Liver (tissue), 9 donors: ENCODE results near the gene KIF24. TPM values are rescaled to one million over a fixed set of nuclear protein-coding genes. Genes with fewer than 3 reads are reported as not detected.

Experiments
- DNase-seq: peaks from one replicate; pipeline ENCODE4 v3.0.0-alpha.2; 2017; ENCODE audit warnings: low spot score
- H3K27ac ChIP-seq, 2 donors: one replicate each; pipeline ENCODE4 v1.7.0; 2013; ENCODE audit warnings: inconsistent platforms in 2 of 2, low read length in 2 of 2, control low read depth in 1 of 2, low read depth in 1 of 2, mild to moderate bottlenecking in 1 of 2
- H3K27me3 ChIP-seq, 4 donors: one replicate each; pipeline versions ENCODE4 v1.6.1 to v1.7.0; 2013; ENCODE audit warnings: low read length in 3 of 4, inconsistent platforms in 1 of 4, mild to moderate bottlenecking in 1 of 4, moderate library complexity in 1 of 4; ENCODE audit not compliant: control insufficient read depth in 4 of 4, insufficient read depth in 4 of 4
- H3K36me3 ChIP-seq, 4 donors: one replicate each; pipeline versions ENCODE4 v1.6.1 to v1.7.0; 2013; ENCODE audit warnings: low read length in 3 of 4, mild to moderate bottlenecking in 3 of 4, low read depth in 1 of 4, moderate library complexity in 1 of 4; ENCODE audit not compliant: control insufficient read depth in 4 of 4, insufficient read depth in 3 of 4
- H3K4me1 ChIP-seq, 4 donors: one replicate each; pipeline versions ENCODE4 v1.6.1 to v1.7.0; 2013; ENCODE audit warnings: low read length in 3 of 4, mild to moderate bottlenecking in 3 of 4, moderate library complexity in 1 of 4; ENCODE audit not compliant: control insufficient read depth in 4 of 4, insufficient read depth in 4 of 4
- H3K4me3 ChIP-seq, 3 donors: one replicate each; pipeline versions ENCODE4 v1.6.1 to v1.7.0; 2013; ENCODE audit warnings: low read length in 3 of 3, control low read depth in 1 of 3, low read depth in 1 of 3, mild to moderate bottlenecking in 1 of 3
- H3K9ac ChIP-seq, 2 donors: one replicate each; pipeline ENCODE4 v1.7.0; 2013; ENCODE audit warnings: low read length in 2 of 2, mild to moderate bottlenecking in 2 of 2, moderate library complexity in 2 of 2, control low read depth in 1 of 2, low read depth in 1 of 2
- H3K9me3 ChIP-seq, 4 donors: one replicate each; pipeline versions ENCODE4 v1.6.1 to v1.7.0; 2013; ENCODE audit warnings: low read length in 3 of 4; ENCODE audit not compliant: control insufficient read depth in 4 of 4
- CTCF ChIP-seq: fragments of 150-350 bp; IDR thresholded peaks from 2 replicates; pipeline ENCODE4 v1.5.1; 2017; ENCODE audit warnings: improper control_type of control experiment, low read depth, low read length; ENCODE audit not compliant: missing input control
- EGR1 ChIP-seq, 2 donors: IDR thresholded peaks; 2 replicates each; pipeline ENCODE4 v1.6.1; 2016 to 2018; ENCODE audit warnings: antibody characterized with exemption in 2 of 2, low read depth in 2 of 2
- FOXA1 ChIP-seq: IDR thresholded peaks from 2 replicates; pipeline ENCODE4 v1.6.1; 2016; ENCODE audit warnings: antibody characterized with exemption
- FOXA2 ChIP-seq: IDR thresholded peaks from 2 replicates; pipeline ENCODE4 v1.6.1; 2016; ENCODE audit warnings: antibody characterized with exemption
- GABPA ChIP-seq, 2 donors: IDR thresholded peaks in 1 of 2; conservative IDR thresholded peaks in 1 of 2; 2 replicates each; pipeline ENCODE4 v1.6.1; 2016; ENCODE audit warnings: antibody characterized with exemption in 2 of 2, mild to moderate bottlenecking in 1 of 2, moderate library complexity in 1 of 2
- HNF4A ChIP-seq, 2 donors: conservative IDR thresholded peaks; 2 replicates each; pipeline ENCODE4 v1.6.1; 2016; ENCODE audit warnings: antibody characterized with exemption in 2 of 2, mild to moderate bottlenecking in 2 of 2
- HNF4G ChIP-seq: IDR thresholded peaks from 2 replicates; pipeline ENCODE4 v1.6.1; 2016; ENCODE audit warnings: antibody characterized with exemption
- JUND ChIP-seq, 2 donors: IDR thresholded peaks; 2 replicates each; pipeline ENCODE4 v1.6.1; 2016; ENCODE audit warnings: antibody characterized with exemption in 2 of 2
- NR2F2 ChIP-seq: IDR thresholded peaks from 2 replicates; pipeline ENCODE4 v1.6.1; 2016; ENCODE audit warnings: antibody characterized with exemption
- RAD21 ChIP-seq, 2 donors: IDR thresholded peaks; 2 replicates each; pipeline ENCODE4 v1.6.1; 2016; ENCODE audit warnings: antibody characterized with exemption in 2 of 2, mild to moderate bottlenecking in 2 of 2
- RXRA ChIP-seq, 2 donors: IDR thresholded peaks; 2 replicates each; pipeline ENCODE4 v1.6.1; 2017 to 2018; ENCODE audit warnings: antibody characterized with exemption in 2 of 2, mild to moderate bottlenecking in 1 of 2
- SP1 ChIP-seq: IDR thresholded peaks from 2 replicates; pipeline ENCODE4 v1.6.1; 2018; ENCODE audit warnings: antibody characterized with exemption, mild to moderate bottlenecking
- TAF1 ChIP-seq: conservative IDR thresholded peaks from 2 replicates; pipeline ENCODE4 v1.6.1; 2016; ENCODE audit warnings: antibody characterized with exemption, mild to moderate bottlenecking
- YY1 ChIP-seq: IDR thresholded peaks from 2 replicates; pipeline ENCODE4 v1.6.1; 2016; ENCODE audit warnings: antibody characterized with exemption, mild to moderate bottlenecking
- WGBS: extraction: QIAGEN DNeasy Blood & Tissue Kit; methylation state at CpG from one replicate; pipeline ENCODE4 v1.1.7; 2013; 5-methylcytosine and 5-hydroxymethylcytosine counted together
- polyA plus RNA-seq, 2 donors: library from polyadenylated mRNA; stranded (reverse) in 1 of 2; unstranded in 1 of 2; fragments of 200-250 nt in 1 of 2; fragments of >200 nt in 1 of 2; fragmentation: Nextera tagmentation in 1 of 2; extraction: Ambion mirVana in 1 of 2; gene quantifications; one replicate each; pipeline versions ENCODE4 v1.2.1 to v1.2.3, GENCODE V29; 2013 to 2015
- total RNA-seq, 2 donors: library from RNA; depleted of rRNA; stranded (reverse); fragments of >200 nt; gene quantifications; one replicate each; pipeline ENCODE4 v1.2.3, GENCODE V29; 2014
- TF ChIP-seq, protein P1 (sequence below): IDR thresholded peaks from 2 replicates; pipeline ENCODE4 v1.6.1; 2016; ENCODE audit warnings: antibody characterized with exemption
- TF ChIP-seq, protein P2 (sequence below): IDR thresholded peaks from 2 replicates; pipeline ENCODE4 v1.6.1; 2016; ENCODE audit warnings: antibody characterized with exemption
- TF ChIP-seq, protein P3 (sequence below): IDR thresholded peaks from 2 replicates; pipeline ENCODE4 v1.6.1; 2016; ENCODE audit warnings: antibody characterized with exemption, mild to moderate bottlenecking
- TF ChIP-seq, protein P4 (sequence below): IDR thresholded peaks from 2 replicates; pipeline ENCODE4 v1.6.1; 2016; ENCODE audit warnings: antibody characterized with exemption
- donor health status: healthy.
- donor health status: healthy.
- donor health status: healthy.
- donor health status: healthy.
- donor health status: healthy.

KIF24 gene
- total and polyA plus RNA-seq, 4 donors: 0.13 to 4.1 (median 0.20) TPM

DNA sequence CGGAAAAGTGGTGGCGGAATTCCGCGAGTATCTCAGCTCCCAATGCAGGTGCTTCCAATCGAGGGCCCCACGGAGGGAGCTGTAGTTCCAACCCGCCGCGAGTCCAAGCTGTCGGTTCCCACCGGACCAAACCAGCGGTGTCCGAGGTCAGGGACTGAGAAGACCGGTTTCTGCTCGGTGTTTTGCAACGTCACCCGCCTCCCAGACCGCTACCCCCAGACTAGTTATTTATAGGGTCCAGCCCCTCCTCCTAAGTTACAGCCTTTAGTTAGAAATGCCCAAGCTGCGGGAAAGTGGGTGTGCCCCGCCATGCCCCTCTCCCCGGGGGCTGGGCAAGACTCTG, 48.3 kb upstream of the KIF24 start:
- peak overlapping the region; percentile 60 to 82 (median 76) for H3K4me3 ChIP-seq
- DNase-seq: no peak
- H3K27me3 ChIP-seq: no peaks in the 10 kb centered on the region
- peak overlapping the region; percentile 57 to 80 for H3K27ac ChIP-seq
- H3K9ac ChIP-seq: peak overlapping the region; percentile 41 to 68
- TF ChIP-seq, protein P1, sequence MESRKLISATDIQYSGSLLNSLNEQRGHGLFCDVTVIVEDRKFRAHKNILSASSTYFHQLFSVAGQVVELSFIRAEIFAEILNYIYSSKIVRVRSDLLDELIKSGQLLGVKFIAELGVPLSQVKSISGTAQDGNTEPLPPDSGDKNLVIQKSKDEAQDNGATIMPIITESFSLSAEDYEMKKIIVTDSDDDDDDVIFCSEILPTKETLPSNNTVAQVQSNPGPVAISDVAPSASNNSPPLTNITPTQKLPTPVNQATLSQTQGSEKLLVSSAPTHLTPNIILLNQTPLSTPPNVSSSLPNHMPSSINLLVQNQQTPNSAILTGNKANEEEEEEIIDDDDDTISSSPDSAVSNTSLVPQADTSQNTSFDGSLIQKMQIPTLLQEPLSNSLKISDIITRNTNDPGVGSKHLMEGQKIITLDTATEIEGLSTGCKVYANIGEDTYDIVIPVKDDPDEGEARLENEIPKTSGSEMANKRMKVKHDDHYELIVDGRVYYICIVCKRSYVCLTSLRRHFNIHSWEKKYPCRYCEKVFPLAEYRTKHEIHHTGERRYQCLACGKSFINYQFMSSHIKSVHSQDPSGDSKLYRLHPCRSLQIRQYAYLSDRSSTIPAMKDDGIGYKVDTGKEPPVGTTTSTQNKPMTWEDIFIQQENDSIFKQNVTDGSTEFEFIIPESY: no peak
- no peak for TF ChIP-seq GABPA (IDR thresholded peaks at IDR 0.05 in 1 of 2, conservative IDR thresholded peaks at IDR 0.05 in 1 of 2)
- TF ChIP-seq TAF1: no peak
- TF ChIP-seq CTCF: no peak
- TF ChIP-seq, protein P2, sequence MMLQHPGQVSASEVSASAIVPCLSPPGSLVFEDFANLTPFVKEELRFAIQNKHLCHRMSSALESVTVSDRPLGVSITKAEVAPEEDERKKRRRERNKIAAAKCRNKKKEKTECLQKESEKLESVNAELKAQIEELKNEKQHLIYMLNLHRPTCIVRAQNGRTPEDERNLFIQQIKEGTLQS: no peak
- TF ChIP-seq, protein P3, sequence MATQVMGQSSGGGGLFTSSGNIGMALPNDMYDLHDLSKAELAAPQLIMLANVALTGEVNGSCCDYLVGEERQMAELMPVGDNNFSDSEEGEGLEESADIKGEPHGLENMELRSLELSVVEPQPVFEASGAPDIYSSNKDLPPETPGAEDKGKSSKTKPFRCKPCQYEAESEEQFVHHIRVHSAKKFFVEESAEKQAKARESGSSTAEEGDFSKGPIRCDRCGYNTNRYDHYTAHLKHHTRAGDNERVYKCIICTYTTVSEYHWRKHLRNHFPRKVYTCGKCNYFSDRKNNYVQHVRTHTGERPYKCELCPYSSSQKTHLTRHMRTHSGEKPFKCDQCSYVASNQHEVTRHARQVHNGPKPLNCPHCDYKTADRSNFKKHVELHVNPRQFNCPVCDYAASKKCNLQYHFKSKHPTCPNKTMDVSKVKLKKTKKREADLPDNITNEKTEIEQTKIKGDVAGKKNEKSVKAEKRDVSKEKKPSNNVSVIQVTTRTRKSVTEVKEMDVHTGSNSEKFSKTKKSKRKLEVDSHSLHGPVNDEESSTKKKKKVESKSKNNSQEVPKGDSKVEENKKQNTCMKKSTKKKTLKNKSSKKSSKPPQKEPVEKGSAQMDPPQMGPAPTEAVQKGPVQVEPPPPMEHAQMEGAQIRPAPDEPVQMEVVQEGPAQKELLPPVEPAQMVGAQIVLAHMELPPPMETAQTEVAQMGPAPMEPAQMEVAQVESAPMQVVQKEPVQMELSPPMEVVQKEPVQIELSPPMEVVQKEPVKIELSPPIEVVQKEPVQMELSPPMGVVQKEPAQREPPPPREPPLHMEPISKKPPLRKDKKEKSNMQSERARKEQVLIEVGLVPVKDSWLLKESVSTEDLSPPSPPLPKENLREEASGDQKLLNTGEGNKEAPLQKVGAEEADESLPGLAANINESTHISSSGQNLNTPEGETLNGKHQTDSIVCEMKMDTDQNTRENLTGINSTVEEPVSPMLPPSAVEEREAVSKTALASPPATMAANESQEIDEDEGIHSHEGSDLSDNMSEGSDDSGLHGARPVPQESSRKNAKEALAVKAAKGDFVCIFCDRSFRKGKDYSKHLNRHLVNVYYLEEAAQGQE: no peak
- TF ChIP-seq JUND (IDR thresholded peaks at IDR 0.05): no peak
- no peak for TF ChIP-seq YY1
- TF ChIP-seq RAD21 (IDR thresholded peaks at IDR 0.05): no peak
- no peak for TF ChIP-seq FOXA1
- TF ChIP-seq EGR1 (IDR thresholded peaks at IDR 0.05; ENCODE audit: low read depth in 2 of 2): no peak
- TF ChIP-seq RXRA (IDR thresholded peaks at IDR 0.05): no peak
- TF ChIP-seq SP1: no peak
- TF ChIP-seq FOXA2: no peak
- TF ChIP-seq HNF4A (conservative IDR thresholded peaks at IDR 0.05): no peak
- TF ChIP-seq, protein P4, sequence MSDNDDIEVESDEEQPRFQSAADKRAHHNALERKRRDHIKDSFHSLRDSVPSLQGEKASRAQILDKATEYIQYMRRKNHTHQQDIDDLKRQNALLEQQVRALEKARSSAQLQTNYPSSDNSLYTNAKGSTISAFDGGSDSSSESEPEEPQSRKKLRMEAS: no peak
- TF ChIP-seq NR2F2: no peak
- no peak for TF ChIP-seq HNF4G
- no peaks in the 10 kb centered on the region for H3K9me3 ChIP-seq
- WGBS: 3% methylated on average over 21 of the region's 21 CpGs
- H3K36me3 ChIP-seq: peaks cover 0 to 2% (median under 1%) of the 10 kb centered on the region in 4 donors
- H3K4me1 ChIP-seq: peaks cover 4 to 54% (median 44%) of the 10 kb centered on the region in 4 donors
